GM18870 (cell line): ENCODE results near the gene ZNF436.
A peak's percentile ranks its signal among the peaks of the same experiment; 100 is the strongest.

Source experiments
- ATAC-seq: cut with Tn5 transposase; IDR thresholded peaks from one replicate; pipeline ENCODE4 v1.9.1; 2021; ENCODE audit warnings: moderate library complexity; ENCODE audit not compliant: unreplicated experiment

Gene ZNF436

DNA sequence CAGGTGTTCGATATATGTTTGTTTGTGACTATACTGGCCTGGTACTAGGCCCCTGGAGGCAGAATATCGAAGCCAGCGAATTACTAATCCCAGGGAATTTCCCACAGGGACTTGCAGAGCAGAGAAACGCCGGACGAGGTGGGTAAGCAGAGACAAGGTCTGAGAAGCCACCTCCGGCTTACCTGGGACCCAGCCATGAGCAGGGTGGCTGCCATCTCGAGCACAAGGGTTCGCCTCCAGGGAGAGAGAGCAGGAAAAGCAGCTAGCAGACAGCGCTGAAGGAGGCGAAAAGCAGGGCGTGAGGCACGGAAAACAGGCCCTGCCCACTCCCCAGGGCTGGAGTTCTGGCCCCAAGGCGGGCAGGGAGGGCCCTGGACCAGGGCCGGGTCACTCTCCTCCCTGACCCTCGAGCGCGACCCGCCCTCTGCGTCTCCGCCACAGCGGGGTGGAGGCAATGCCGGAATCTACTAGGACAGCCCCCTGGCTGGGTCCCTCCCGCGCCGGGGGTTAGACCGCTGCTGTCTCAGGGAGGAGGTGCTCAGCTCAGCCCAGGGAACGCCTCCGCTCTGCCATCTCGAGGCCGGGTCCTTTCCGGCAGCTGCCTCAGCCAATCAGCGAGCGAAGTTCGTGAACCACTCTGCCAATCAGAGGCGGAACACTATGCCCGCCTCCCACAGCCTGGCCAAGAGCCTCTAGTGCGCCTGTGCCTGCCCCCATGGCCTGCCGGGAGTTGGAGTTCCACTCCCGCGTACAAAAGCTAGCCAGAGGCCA lies 1.7 kb downstream of the ZNF436 start:
- ATAC-seq = peak; percentile 88

DNA sequence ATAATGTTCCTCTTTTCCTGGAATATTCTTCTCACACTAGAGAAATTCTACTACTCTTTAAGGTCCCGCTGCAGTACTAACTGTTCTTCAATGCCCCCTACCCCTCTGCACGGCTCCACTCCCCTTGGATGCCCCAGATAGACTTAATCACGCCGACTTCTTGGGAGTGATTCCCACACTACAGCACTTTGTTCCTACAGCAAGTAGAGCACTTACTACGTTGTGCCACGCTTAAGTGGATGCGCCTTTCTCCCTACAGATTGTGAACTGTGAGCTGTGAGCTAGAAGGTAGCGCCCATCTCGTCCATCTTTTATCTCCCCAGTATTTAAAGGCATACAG lies 2.2 kb downstream of the ZNF436 start:
- ATAC-seq = no peak

DNA sequence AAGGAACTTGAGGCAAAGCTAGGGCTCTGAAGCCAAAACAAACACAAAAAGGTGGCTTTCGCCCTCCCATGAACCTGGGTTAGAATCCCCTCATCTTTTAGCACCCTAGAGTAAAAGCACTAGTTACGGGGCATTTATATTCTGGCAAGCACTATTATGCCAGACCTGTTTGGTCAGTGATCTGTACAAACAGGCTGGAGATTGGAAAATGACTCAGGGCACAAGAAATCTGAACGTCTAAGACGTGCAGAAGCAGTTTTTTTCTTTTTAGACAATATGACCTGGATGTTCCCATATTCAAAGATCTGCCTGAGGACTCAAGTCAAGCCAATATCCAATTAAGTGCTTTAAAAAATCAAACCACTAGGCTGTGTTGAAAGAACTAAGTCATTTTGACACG lies 3.0 kb downstream of the ZNF436 start:
- no peak for ATAC-seq

DNA sequence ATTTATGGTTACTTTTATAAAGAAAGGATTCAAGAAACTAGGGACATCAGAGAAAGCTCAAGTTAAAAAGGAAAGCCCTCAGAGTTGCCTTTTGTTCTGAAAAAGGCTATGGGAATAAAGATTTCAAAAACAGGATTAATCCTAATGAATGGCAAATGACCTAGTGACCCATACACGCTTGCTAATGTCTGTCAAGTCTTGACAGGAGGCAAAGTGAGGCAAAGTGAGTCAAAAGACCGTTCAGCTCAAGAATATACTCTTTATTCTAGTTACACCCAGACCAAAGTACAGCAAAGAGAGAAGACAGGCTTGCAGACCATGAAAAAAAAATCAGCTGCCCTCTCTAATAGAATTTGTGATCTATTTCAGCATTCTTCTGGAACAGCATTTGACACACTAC lies 3.5 kb downstream of the ZNF436 start:
- ATAC-seq = no peak

DNA sequence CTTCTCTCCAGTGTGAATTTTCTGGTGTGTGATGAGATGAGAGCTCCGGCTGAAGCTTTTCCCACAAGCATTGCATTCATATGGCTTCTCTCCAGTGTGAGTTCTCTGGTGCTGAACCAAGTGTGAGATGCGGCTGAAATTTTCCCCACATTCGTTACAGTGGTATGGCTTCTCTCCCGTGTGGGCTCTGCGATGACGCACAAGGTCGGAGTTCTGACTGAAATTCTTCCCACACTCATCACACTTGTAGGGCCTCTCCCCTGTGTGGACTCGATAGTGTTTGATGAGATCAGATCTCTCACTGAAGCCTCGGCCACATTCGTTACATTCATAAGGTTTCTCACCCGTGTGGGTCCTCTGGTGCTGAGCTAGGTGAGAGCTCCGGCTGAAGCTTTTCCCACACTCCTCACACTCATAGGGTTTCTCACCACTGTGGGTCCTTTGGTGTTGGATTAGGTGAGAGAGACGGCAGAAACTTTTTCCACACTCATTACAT lies 7.4 kb downstream of the ZNF436 start:
- no peak for ATAC-seq

DNA sequence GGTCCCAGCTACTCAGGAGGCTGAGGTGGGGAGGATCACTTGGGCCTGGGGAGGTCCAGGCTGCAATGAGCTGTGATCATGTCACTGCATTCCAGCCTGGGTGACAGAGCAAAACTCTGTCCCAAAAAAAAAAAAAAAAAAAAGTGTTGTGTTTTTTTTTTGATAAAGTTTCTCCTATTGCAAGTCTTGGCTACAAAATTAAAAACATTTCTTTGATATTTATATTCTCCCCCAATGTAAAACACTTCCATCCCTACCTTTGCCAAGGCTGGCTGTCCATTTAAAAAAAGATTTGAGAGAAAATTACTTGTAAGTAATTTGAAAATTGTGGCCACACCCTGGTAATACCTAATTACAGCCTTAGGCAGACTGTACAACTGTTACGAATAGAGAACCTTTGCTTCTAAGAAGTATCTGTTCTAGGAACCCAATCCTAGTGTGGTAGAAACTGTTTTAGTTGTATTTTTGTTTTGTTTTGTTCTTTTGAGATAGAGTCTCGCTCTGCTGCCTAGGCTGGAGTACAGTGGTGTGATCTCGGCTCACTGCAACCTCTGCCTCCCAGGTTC lies 11.2 kb downstream of the ZNF436 start:
- ATAC-seq = no peak

DNA sequence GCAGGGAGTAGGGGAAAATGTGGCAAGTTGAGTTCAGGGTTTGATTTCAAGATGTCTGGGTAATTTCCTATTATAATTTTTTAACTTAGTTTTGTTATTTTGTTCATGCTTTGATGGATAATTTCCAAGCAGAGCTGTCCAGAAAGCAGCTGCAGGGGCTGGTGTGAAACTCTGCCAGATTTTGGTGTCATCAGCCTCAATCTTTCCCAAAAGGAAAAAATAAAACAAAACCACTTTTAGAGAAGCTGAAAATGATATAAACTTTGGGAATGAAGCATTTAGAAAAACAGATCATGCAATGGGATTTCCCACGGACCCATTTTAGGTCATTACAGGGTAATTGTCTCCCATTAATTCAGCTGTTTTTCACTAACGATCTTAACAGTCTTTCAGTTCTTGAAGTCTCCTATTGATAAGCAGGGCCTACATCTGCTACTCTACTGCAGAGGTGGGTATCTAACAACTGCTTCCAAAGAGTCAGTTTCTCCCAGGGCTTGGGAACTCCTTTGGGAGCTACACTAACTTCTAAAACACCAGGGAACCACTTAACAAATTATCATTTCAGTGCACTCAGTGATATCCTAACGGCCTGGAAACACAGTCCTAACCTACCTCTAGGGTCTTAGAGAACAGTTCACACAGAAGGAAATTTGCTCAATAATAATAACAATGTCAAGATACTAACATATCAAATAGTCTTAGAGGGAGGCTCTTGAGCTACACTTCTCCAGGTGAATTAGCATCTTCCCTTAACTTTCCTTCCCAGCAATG lies 12.3 kb downstream of the ZNF436 start:
- no peak for ATAC-seq

DNA sequence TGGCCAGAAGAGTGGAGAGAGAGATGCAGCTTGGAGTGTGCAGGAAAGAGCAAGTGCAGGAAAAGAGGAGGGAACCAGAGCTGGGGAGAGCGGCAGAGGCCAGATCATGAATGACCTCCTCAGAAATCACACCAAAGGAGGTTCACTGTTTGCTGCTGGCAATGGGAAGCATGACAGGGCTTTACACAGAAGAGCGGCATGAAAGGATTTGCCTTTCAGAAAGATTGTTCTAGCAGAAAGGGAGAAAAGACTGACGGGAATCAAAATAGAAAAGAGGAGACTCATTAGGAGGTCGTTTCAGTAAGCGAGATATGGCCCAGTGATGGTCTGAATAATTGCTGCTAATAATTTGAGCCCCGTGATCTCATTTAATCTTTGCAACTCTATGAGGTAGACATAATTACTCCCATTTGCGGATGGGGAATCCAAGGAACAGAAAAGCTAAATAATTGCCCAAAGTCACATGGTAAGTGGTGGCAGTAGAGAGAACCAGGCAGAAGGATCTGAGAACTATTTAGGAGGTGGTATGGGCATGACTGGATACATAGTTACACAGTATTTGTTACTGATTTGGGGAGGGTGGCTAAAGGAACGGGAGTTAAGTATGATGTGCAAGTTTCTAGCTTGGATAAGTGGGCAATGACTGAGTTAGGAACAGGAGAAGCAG lies 13.0 kb downstream of the ZNF436 start:
- no peak for ATAC-seq

DNA sequence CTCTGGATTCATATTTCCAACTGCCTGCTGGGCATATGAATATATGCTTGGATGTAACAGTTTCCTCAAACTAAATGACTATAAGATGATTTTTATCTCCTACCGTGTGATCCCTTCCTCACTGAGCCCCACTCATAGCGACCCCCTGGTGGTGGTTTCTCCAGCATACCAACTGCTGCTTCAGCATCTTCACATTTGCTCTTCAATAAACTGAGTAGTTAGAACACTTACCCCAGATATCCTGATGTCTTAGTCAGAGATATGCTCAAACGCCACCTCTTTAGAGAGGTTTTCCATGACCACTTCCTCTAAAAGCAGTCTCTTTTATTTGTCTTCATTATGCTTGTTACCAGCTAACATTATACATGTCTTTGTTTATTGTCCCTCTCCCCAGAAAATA lies 15.4 kb downstream of the ZNF436 start:
- no peak for ATAC-seq

DNA sequence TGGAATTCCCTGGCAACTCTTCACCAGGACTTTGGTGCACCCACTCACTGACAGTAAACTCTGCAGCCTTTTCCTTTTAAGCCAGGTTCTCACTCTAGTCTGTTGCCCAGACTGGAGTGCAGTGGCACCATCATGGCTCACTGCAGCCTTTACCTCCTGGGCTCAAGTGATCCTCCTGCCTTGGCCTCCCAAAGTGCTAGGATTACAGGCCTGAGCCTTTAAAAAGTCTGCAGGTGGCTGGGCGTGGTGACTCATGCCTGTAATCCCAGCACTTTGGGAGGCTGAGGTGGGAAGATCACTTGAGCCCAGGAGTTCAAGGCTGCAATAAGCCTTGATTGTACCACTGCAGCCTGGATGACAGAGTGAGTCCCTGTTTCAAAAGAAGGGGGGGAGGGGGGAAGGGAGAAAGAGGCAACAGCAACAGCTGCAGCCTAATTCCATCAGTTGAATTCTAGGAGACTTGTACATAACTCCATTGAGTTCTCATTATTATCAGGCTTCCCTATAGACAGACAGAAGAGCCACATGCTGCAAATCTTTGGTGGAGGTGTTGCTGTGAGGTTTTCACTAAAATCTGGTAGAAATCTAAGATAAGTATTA lies 17.4 kb downstream of the ZNF436 start:
- no peak for ATAC-seq

DNA sequence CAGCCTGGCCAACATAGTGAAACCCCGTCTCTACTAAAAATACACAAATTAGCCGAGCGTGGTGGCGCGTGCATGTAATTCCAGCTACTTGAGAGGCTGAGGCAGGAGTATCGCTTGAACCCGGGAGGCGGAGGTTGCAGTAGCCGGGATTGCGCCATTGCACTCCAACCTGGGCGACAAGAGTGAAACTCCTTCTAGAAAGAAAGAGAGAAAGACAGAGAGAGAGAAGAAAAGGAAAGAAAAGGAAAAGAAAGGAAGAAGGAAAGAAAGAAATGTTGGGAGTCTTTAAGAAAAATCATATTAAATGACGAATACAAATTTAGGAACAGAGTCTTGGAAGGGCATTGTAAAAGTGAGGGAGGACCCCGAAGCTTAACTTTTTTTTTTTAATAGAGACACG lies 23.7 kb downstream of the ZNF436 start:
- no peak for ATAC-seq

DNA sequence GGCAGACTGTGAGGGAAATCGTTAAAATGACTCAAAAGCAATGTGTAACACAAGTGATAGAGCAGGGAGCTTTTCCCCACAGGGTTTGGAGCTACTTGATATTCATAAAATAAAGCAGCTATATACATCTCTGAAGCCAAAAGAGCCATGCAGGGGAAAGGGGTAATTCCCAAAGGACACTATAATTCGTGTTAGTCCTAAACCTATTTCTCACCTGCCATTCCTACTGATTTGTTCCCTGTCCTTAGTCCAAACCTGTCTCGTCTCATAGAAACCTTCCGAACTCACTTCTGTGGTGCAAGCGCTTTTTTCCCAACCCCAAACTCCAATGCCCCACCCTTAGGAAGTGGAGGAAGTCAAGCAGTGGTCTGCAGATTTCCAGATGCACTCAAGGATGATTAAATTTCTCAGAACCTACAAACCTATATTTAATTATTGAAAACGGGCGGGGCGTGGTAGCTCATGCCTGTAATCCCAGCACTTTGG lies 24.6 kb downstream of the ZNF436 start:
- ATAC-seq = no peak

DNA sequence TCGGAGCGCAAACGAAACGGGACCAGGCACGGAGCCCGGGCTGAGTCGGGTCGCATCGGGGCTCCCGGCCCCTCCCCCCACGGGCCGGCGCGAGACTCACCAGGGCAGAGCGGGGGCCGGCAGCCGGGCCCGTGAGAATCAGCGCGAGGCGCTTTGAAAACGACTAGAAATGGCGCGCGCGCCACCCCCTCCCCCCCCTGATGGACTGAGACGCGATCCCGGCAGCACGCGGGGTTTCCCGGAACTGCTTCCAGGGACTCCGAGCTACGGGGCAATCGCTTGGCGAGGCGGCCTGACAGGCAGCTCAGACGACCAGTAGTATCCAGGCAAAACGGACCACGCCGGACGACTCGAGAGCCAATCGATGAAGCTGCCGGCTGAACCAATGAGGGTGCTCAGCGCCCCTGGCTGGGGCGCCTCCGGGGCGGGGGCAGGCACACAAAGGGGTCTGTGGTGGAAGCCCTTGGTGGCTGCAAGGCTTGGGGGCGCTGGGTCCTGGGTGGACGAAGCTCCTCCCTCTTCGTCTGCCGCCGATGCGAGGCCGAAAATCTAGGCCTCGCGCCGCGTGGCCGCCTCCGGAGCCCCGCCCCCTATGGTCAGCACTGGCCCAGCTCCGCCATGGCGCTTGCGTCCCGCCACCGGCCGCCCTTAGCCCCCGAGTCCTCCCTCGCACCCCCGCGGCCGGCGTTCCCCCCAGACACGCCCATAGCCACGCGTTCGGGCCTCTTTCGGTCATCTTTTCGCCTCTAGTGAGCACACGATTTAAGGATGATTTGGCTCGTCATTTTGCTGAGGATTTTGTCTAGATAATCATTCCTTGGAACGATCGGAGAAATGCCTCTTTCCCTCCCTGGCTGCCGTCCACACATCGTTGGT lies 25.3 kb downstream of the ZNF436 start, which contains the start of gene HNRNPR:
HNRNPR (minus strand) TSS at position 174 of the 876 bp plus-strand sequence. CDS start 3,276 bp downstream, outside the sequence.
- ATAC-seq = peak; percentile 84

DNA sequence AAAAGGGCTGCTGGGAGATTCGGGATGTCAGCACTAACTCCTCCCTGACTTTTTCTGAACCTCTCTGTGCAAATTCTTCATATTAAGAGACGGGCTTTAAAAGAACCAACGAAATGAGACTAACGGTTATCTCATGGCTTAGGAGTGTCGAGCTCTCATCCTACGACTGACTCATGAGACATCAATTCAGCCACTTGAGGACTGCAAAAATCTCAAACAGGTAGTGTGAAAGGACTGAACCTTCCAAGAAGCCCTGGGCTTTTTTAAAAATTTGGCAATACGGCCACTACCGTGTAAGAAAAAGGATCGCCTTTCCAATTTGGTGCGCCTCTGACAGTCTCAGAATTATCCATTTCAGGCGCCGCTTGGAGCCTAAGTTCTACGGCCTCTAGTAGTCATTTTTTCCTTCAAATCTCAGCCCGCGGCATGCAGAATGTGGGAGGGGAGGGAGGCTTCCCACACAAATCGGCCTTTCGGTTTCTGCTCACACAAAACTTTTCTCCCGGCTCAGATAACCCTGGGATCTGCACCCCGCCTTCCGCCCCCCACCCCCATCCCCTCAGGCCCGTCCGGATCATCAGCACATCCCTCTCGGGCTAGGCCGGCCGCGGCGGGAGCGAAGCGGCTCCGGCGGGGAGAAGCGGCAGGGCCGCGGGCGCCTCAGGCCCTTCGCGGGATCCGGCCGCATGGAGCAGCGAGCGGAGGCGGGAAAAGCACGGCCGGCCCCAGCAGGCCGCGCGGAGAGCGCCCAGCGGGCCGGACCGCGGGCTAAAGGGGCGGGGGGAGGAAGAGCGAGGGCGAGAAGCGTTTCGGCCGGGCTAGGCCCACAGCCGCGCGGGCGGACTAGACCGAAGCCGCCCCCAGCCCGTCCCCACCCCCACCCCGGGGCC lies 26.2 kb downstream of the ZNF436 start:
- ATAC-seq = no peak

DNA sequence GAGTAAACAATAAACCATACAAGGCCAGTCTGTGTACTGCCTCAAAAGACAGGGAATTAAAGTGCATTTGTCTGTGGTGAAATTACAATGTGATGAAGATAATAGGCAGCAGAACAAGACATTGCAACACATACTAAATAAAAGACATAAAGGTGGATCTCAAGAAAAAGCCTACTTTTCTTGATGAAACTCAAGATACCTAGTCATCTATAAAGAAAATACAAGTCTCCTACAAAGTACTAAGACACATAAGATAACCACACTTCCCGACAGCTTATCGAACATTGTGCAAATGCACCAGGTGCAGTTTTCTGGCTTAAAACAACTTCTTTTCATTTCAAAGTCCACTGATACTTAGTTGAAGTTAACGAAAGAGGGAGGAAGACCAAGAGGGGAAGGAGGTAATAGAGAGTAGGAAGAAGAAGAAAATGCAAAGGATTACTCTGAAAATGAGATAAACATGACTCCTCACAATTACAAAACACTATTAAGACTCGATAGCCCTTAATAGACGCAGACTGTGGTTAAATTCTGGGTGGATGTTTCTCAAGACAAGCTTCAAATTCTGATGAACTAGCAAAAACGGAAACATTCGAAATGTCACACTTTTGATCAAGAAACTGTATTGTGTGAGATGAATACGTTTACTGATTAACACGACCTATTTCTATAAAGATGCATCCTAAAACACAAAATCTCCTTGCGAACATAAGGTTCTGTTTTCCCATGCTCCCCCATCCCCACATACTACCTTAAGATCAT lies 27.5 kb downstream of the ZNF436 start:
- ATAC-seq = no peak

DNA sequence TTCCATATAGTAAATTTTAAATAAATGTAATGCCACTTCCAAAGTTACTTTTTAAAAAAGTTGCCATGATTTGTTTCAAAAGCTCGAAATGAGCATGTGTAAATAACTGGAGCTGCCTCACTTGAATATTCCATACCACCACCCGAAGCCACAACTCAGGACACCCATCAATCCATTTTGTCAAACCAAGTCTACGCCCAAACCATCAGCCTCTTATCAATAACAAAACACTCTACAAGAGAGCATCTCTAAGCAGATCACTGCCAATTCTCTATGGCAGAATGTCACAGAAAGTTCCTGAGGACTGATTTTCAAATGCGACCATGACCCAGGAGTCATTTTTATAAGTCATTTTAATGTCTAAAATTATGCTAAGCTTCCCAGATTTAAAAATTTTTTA lies 30.0 kb downstream of the ZNF436 start:
- no peak for ATAC-seq

DNA sequence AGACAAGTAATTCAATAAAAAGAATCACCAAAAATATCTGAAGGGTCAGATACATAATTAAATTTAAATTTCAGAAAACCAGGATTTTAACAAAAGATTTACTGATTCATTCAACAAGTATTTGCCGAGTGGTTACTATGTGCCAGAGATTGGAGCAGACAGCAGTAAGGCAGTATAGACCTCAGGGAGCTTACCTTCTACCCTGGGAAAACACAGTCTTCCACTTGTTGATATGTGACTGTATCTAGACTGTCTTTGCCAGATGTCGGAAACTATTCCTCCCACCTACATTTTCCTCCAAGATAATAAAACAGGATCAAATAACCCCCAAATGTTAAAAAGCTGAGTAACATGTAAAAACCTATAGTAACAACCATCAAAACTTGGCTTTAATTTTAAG lies 31.8 kb downstream of the ZNF436 start:
- no peak for ATAC-seq

DNA sequence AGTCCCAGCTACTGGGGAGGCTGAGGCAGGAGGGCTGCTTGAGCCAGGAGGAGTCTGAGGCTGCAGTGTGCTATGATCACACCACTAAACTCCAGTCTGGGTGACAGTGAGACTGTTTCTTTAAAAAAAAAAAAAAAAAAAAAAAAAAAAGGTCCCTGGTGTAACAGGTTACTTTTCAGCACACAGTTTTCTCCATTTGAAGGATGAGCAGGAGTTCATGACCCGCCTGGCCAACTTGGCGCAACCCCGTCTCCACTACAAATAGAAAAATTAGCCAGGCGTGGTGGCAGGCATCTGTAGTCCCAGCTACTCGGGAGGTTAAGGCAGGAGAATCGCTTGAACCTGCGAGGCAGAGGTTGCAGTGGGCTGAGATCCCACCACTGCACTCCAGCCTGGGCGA lies 37.9 kb downstream of the ZNF436 start:
- no peak for ATAC-seq
